ENCODE measurements around the gene AGL.
"Not testable (repeated sequence)": the region's sequence is repeated elsewhere in the genome, so short reads cannot be mapped to it uniquely, and the experiment has no call there.

- TF ChIP-seq PRDM10 (tag by site-specific recombination; IDR thresholded peaks at IDR 0.05); MYNN (tag by site-specific recombination; IDR thresholded peaks at IDR 0.05; ENCODE audit: borderline replicate concordance); CTCF (tag by site-specific recombination; IDR thresholded peaks at IDR 0.05); ZNF501 (tag by site-specific recombination; IDR thresholded peaks at IDR 0.05); ZNF324 (tag by site-specific recombination; IDR thresholded peaks at IDR 0.05); ZNF791 (tag by site-specific recombination; IDR thresholded peaks at IDR 0.05); ZBTB11 (tag by site-specific recombination; conservative IDR thresholded peaks at IDR 0.05; ENCODE audit: low read depth); ZNF600 (tag by site-specific recombination; IDR thresholded peaks at IDR 0.05); YY1 (tag by site-specific recombination; IDR thresholded peaks at IDR 0.05); ZNF558 (tag by site-specific recombination; IDR thresholded peaks at IDR 0.05); ZNF510 (tag by site-specific recombination; IDR thresholded peaks at IDR 0.05; ENCODE audit: insufficient replicate concordance); HIC1 (tag by site-specific recombination; IDR thresholded peaks at IDR 0.05); ZNF140 (tag by site-specific recombination; IDR thresholded peaks at IDR 0.05); TCF7L2 (IDR thresholded peaks at IDR 0.05; ENCODE audit: borderline replicate concordance, low read depth, low read length): not testable (repeated sequence)
Observed at GRCh38 chr1:99960260-99960659, 110.1 kb downstream of the AGL start.
